HepG2 (cell line): Measurements from ENCODE around the gene GPR22. TPM values are rescaled to one million over a fixed set of nuclear protein-coding genes. Genes with fewer than 3 reads are reported as not detected.

Experiments used
- ATAC-seq: fragments of 200-7000 bp; cut with Tn5 transposase; 3 replicates; pipeline ENCODE4 v1.9.1; 2020; ENCODE audit warnings: mild to moderate bottlenecking, moderate library complexity
- BruUV-seq: library from RNA; stranded (reverse); fragments of 400-500 nt; replicated peaks from 2 replicates; lab custom pipeline; 2021; lab: Mats Ljungman, UMichigan
- CTCF ChIA-PET: fragments of 300-600 bp; formaldehyde crosslinking; extraction: SDS; loops from one replicate; lab custom pipeline; 2021; ENCODE audit warnings: low total read pairs, inconsistent platforms, low intra/inter-chr PET ratio; lab: Yijun Ruan, JAX
- POLR2A ChIA-PET: fragments of 350-600 bp; sonication (Branson Sonifier 250); formaldehyde crosslinking; loops from one replicate; lab custom pipeline; 2020; ENCODE audit warnings: antibody characterized with exemption, inconsistent platforms; lab: Yijun Ruan, JAX
- DNase-seq: peaks from one replicate; pipeline ENCODE4 v3.0.0-alpha.2; 2015; ENCODE audit warnings: low spot score
- FAIRE-seq: peaks from 3 replicates; lab custom pipeline; 2011; peaks lifted over from hg19 to GRCh38; lab: Jason Lieb, UNC
- H2AFZ ChIP-seq: one replicate; pipeline ENCODE4 v1.6.1; 2011; ENCODE audit warnings: low read length, inconsistent platforms
- H3K27ac ChIP-seq: fragments of 300-600 bp; 3 replicates; pipeline ENCODE4 v1.8.0; 2011; ENCODE audit warnings: mixed run types, mild to moderate bottlenecking, mixed read lengths, low read length, inconsistent platforms; ENCODE audit not compliant: insufficient read depth; ENCODE audit errors: extremely low read length
- H3K27me3 ChIP-seq, 2 experiments: fragments of 200-600 bp in 1 of 2; 2 replicates in 1 of 2; 3 replicates in 1 of 2; pipeline versions ENCODE4 v1.6.0 to v1.8.0; 2011; ENCODE audit warnings: low read length in 2 of 2, mild to moderate bottlenecking in 2 of 2, moderate library complexity in 2 of 2, inconsistent platforms in 1 of 2; ENCODE audit not compliant: insufficient read depth in 2 of 2, control insufficient read depth in 1 of 2
- H3K36me3 ChIP-seq, 2 experiments: fragments of 200-600 bp in 1 of 2; replicated peaks in 1 of 2; 2 replicates in 1 of 2; 3 replicates in 1 of 2; pipeline versions ENCODE4 v1.5.1 to v1.8.0; 2011; ENCODE audit warnings: low read length in 2 of 2, inconsistent platforms in 1 of 2; ENCODE audit not compliant: insufficient read depth in 2 of 2, control insufficient read depth in 1 of 2
- H3K4me1 ChIP-seq: 2 replicates; pipeline ENCODE4 v1.5.1; 2012; ENCODE audit warnings: low read length, inconsistent platforms; ENCODE audit not compliant: insufficient read depth
- H3K4me2 ChIP-seq: 2 replicates; pipeline ENCODE4 v1.6.0; 2011; ENCODE audit warnings: low read depth, low read length, inconsistent platforms
- H3K4me3 ChIP-seq, 3 experiments: fragments of 200-600 bp in 1 of 3; sonication (generic), shearing (Covaris generic) in 1 of 3; replicated peaks in 1 of 3; 2 replicates each; pipeline ENCODE4 v1.5.1; 2011 to 2016; ENCODE audit warnings: low read length in 3 of 3, inconsistent platforms in 2 of 3, low read depth in 2 of 3, mild to moderate bottlenecking in 2 of 3, control low read depth in 1 of 3, mixed read lengths in 1 of 3; ENCODE audit not compliant: insufficient read depth in 1 of 3
- H3K79me2 ChIP-seq: one replicate; pipeline ENCODE4 v1.6.1; 2011; ENCODE audit warnings: low read length, inconsistent platforms; ENCODE audit not compliant: insufficient read depth
- H3K9ac ChIP-seq: 2 replicates; pipeline ENCODE4 v1.6.0; 2011; ENCODE audit warnings: mild to moderate bottlenecking, low read depth, low read length, inconsistent platforms; ENCODE audit not compliant: insufficient read depth
- H3K9me3 ChIP-seq: 2 replicates; pipeline ENCODE4 v1.5.1; 2012; ENCODE audit warnings: mild to moderate bottlenecking, low read length
- H4K20me1 ChIP-seq: 2 replicates; pipeline ENCODE4 v1.6.0; 2011; ENCODE audit warnings: inconsistent platforms, mild to moderate bottlenecking, low read length, moderate library complexity; ENCODE audit not compliant: insufficient read depth
- ATAD3A ChIP-seq: sonication (generic); formaldehyde crosslinking; IDR thresholded peaks from 2 replicates; pipeline ENCODE4 v1.4.0; 2020; ENCODE audit warnings: missing genetic modification reagents
- BRCA1 ChIP-seq: sonication (generic); formaldehyde crosslinking; IDR thresholded peaks from 2 replicates; pipeline ENCODE4 v1.4.0; 2020; ENCODE audit warnings: missing genetic modification reagents
- CSRNP1 ChIP-seq: sonication (generic); formaldehyde crosslinking; IDR thresholded peaks from 2 replicates; pipeline ENCODE4 v1.8.1; 2023; ENCODE audit warnings: mild to moderate bottlenecking, missing genetic modification reagents
- KLF11 ChIP-seq: IDR thresholded peaks from 2 replicates; pipeline ENCODE4 v1.6.1; 2016; ENCODE audit warnings: missing compliant biosample characterization
- MAFF ChIP-seq: IDR thresholded peaks from 2 replicates; pipeline ENCODE4 v1.6.1; 2011; ENCODE audit warnings: low read depth, low read length, improper control_type of control experiment
- MAFK ChIP-seq, 2 experiments: IDR thresholded peaks in 1 of 2; conservative IDR thresholded peaks in 1 of 2; 2 replicates each; pipeline ENCODE4 v1.6.1; 2011; ENCODE audit warnings: improper control_type of control experiment in 2 of 2, low read length in 2 of 2
- ZEB1 ChIP-seq: IDR thresholded peaks from 2 replicates; pipeline ENCODE4 v1.6.1; 2012; ENCODE audit warnings: mild to moderate bottlenecking, low read depth, inconsistent platforms; ENCODE audit not compliant: insufficient replicate concordance
- WGBS: methylation state at CpG from one replicate; pipeline ENCODE4 v1.1.6; 2017; ENCODE audit warnings: low lambda C conversion rate; 5-methylcytosine and 5-hydroxymethylcytosine counted together
- in situ Hi-C: cut with HindIII; loops from 2 replicates; pipeline ENCODE4 v1.10.0; 2017; ENCODE audit warnings: low pct_unique_long_range_greater_than_20kb; ENCODE audit not compliant: extremely low pct_ligation_motif_present
- intact Hi-C: fragments of 100-400 bp; cut with micrococcal nuclease; formaldehyde crosslinking; loops from one replicate; pipeline ENCODE4 v1.10.0; 2022; ENCODE audit not compliant: unreplicated experiment
- polyA plus RNA-seq, 8 experiments: library from polyadenylated mRNA; depleted of rRNA in 3 of 8; stranded (reverse) in 7 of 8; unstranded in 1 of 8; fragments of >200 nt; fragmentation: Illumina TruSeq in 4 of 8; extraction: Trizol in 4 of 8; gene quantifications; 2 replicates each; pipeline versions ENCODE4 v1.2.1 to v1.2.3, GENCODE V29; 2011 to 2016; ENCODE audit warnings: low read depth in 4 of 8, missing spikeins in 1 of 8, mixed read lengths in 1 of 8; ENCODE audit not compliant: insufficient read depth in 1 of 8
- total RNA-seq, 5 experiments: library from RNA; depleted of rRNA; stranded (reverse); fragments of >200 nt; fragmentation: Illumina TruSeq; extraction: Trizol; gene quantifications; 2 replicates each; pipeline ENCODE4 v1.2.3, GENCODE V29; 2016; ENCODE audit warnings: low read depth in 1 of 5

The GPR22 gene
- total and polyA plus RNA-seq, 2 of the 13 experiments (the other 11 are each of a cell fraction or from before 2014, with no cell fraction given) = not detected

- Histone ChIP-seq H3K9me3 (no peaks in the 10 kb centered on the region), H3K4me3 (no peak overlapping the region), H3K9ac (no peak overlapping the region), H3K27me3 (no peaks in the 10 kb centered on the region), H3K36me3 (0 out of 5 replicates have a peak, but pooled peaks cover 0 to 3% of the 10 kb centered on the region in 2 experiments), H3K4me1 (no peaks in the 10 kb centered on the region), H3K27ac (no peak overlapping the region), H3K79me2 (no peaks in the 10 kb centered on the region), H4K20me1 (no peaks in the 10 kb centered on the region), H2AFZ (no peak overlapping the region), H3K4me2 (no peak overlapping the region)
- DNase-seq (no peak), ATAC-seq (no peak), FAIRE-seq (no peak)
- ChIA-PET POLR2A (no interaction called here), CTCF (no interaction called here)
- intact Hi-C loops = no loop called here
- in situ Hi-C loops = no loop called here
- 97% methylated on average over 1 of the region's 1 CpG for whole genome bisulfite sequencing
- TF ChIP-seq BRCA1 (CRISPR knock-in tag) (no peak), MAFF (peak; percentile 63), MAFK (conservative IDR thresholded peaks at IDR 0.05 in 1 of 2, IDR thresholded peaks at IDR 0.05 in 1 of 2; ENCODE audit: low read length in 2 of 2) (peak; percentile 61 to 83)
- BruUV-seq = no TSS peak
Observed at GRCh38 chr7:107442678-107443077, 27.2 kb upstream of the GPR22 start.

- Histone ChIP-seq H2AFZ (no peak overlapping the region), H3K4me2 (no peak overlapping the region), H3K36me3 (0 out of 5 replicates have a peak, but pooled peaks cover 0 to 3% of the 10 kb centered on the region in 2 experiments), H3K27me3 (no peaks in the 10 kb centered on the region), H3K9me3 (no peaks in the 10 kb centered on the region), H3K4me3 (no peak overlapping the region), H3K79me2 (no peaks in the 10 kb centered on the region), H3K27ac (no peak overlapping the region), H3K4me1 (no peaks in the 10 kb centered on the region), H4K20me1 (no peaks in the 10 kb centered on the region), H3K9ac (no peak overlapping the region)
- no peak for TF ChIP-seq KLF11
- no peak for TF ChIP-seq CSRNP1 (CRISPR knock-in tag)
- no peak for TF ChIP-seq ZEB1
- TF ChIP-seq ATAD3A (CRISPR knock-in tag) = no peak
- DNase-seq = no peak
- intact Hi-C loops = no loop called here
- 94% methylated on average over 1 of the region's 1 CpG for WGBS
- ChIA-PET CTCF (no interaction called here), POLR2A (no interaction called here)
- in situ Hi-C loops = no loop called here
- ATAC-seq = no peak
- BruUV-seq = no TSS peak
- FAIRE-seq = no peak
Observed at GRCh38 chr7:107446531-107446930, 23.3 kb upstream of the GPR22 start.
